ENCODE results near the gene CARD6.
"Not testable (repeated sequence)": the region's sequence is repeated elsewhere in the genome, so short reads cannot be mapped to it uniquely, and the experiment has no call there.

Gene CARD6

GRCh38 chr5:40828021-40828631, 13.0 kb upstream of the CARD6 start:
- DNase-seq (ENCODE audit: low spot score): no peak

- no peak for DNase-seq (ENCODE audit: low spot score)
Measured at GRCh38 chr5:40828690-40829661, 12.2 kb upstream of the CARD6 start.

- no peak for DNase-seq (ENCODE audit: low spot score)
Measured at GRCh38 chr5:40829748-40830533, 11.2 kb upstream of the CARD6 start.

GRCh38 chr5:40831346-40832210, 9.6 kb upstream of the CARD6 start:
- no peak for DNase-seq (ENCODE audit: low spot score)

- DNase-seq (ENCODE audit: low spot score): no peak
Measured at GRCh38 chr5:40832345-40832744, 8.8 kb upstream of the CARD6 start.

- no peak for DNase-seq (ENCODE audit: low spot score)
Measured at GRCh38 chr5:40833712-40834229, 7.4 kb upstream of the CARD6 start.

- DNase-seq (ENCODE audit: low spot score): no peak
Measured at GRCh38 chr5:40834391-40834848, 6.7 kb upstream of the CARD6 start.

GRCh38 chr5:40834849-40835787, 6.0 kb upstream of the CARD6 start, which contains the start of gene RPL37:
TSS of gene RPL37 (minus strand) at chr5:40835222. CDS start at chr5:40835185, 37 bp downstream.
- peak; percentile 94 for DNase-seq (ENCODE audit: low spot score)

- DNase-seq (ENCODE audit: low spot score): no peak
Measured at GRCh38 chr5:40838086-40838485, 3.1 kb upstream of the CARD6 start.

GRCh38 chr5:40842351-40842750, 1.2 kb downstream of the CARD6 start:
- no peak for DNase-seq (ENCODE audit: low spot score)

GRCh38 chr5:40844565-40844964, 3.4 kb downstream of the CARD6 start:
- DNase-seq (ENCODE audit: low spot score): no peak

GRCh38 chr5:40846371-40846770, 5.2 kb downstream of the CARD6 start:
- DNase-seq (ENCODE audit: low spot score): no peak

GRCh38 chr5:40847525-40847924, 6.4 kb downstream of the CARD6 start:
- DNase-seq (ENCODE audit: low spot score): no peak

GRCh38 chr5:40853632-40854192, 12.5 kb downstream of the CARD6 start:
- no peak for DNase-seq (ENCODE audit: low spot score)

- no peak for DNase-seq (ENCODE audit: low spot score)
Measured at GRCh38 chr5:40860711-40861110, 19.5 kb downstream of the CARD6 start.

- DNase-seq (ENCODE audit: low spot score): not testable (repeated sequence)
Measured at GRCh38 chr5:40865004-40865403, 23.8 kb downstream of the CARD6 start.

GRCh38 chr5:40866844-40867243, 25.7 kb downstream of the CARD6 start:
- no peak for DNase-seq (ENCODE audit: low spot score)

- no peak for DNase-seq (ENCODE audit: low spot score)
Measured at GRCh38 chr5:40869384-40869783, 28.2 kb downstream of the CARD6 start.

- no peak for DNase-seq (ENCODE audit: low spot score)
Measured at GRCh38 chr5:40871177-40871576, 30.0 kb downstream of the CARD6 start.

GRCh38 chr5:40872253-40872652, 31.1 kb downstream of the CARD6 start:
- not testable (repeated sequence) for DNase-seq (ENCODE audit: low spot score)
